Left kidney (tissue), 2 donors: ENCODE measurements around the gene SERINC2. TPM values are rescaled to one million over a fixed set of nuclear protein-coding genes. Genes with fewer than 3 reads are reported as not detected.
"Not testable (repeated sequence)": the region's sequence is repeated elsewhere in the genome, so short reads cannot be mapped to it uniquely, and the experiment has no call there.

Experiments used
- DNase-seq: peaks from one replicate; pipeline ENCODE4 v3.0.0-alpha.2; 2013
- polyA plus RNA-seq: library from polyadenylated mRNA; unstranded; fragments of 120-200 nt; gene quantifications from one replicate; pipeline ENCODE4 v1.2.1, GENCODE V29; 2013; ENCODE audit not compliant: insufficient read length

SERINC2 gene
- polyA plus RNA-seq, 1 donor: 40.9 TPM

- peak; percentile 43 for DNase-seq
These were observed 490 bp downstream of the SERINC2 start for GRCh38 chr1:31413405-31414001.

GRCh38 chr1:31414980-31415370 is 2.0 kb downstream of the SERINC2 start:
- no peak for DNase-seq

GRCh38 chr1:31415658-31416057 is 2.6 kb downstream of the SERINC2 start:
- no peak for DNase-seq

GRCh38 chr1:31416101-31416736 is 3.2 kb downstream of the SERINC2 start:
- no peak for DNase-seq

- no peak for DNase-seq
These were observed 4.1 kb downstream of the SERINC2 start for GRCh38 chr1:31417148-31417547.

GRCh38 chr1:31418626-31419323 is 5.8 kb downstream of the SERINC2 start:
- DNase-seq: no peak

- no peak for DNase-seq
These were observed 7.7 kb downstream of the SERINC2 start for GRCh38 chr1:31420716-31421115.

GRCh38 chr1:31421371-31422040 is 8.5 kb downstream of the SERINC2 start:
- no peak for DNase-seq

- DNase-seq: peak; percentile 60
These were observed 9.7 kb downstream of the SERINC2 start for GRCh38 chr1:31422505-31423319.

- DNase-seq: no peak
These were observed 10.5 kb downstream of the SERINC2 start for GRCh38 chr1:31423418-31423947.

- DNase-seq: no peak
These were observed 11.6 kb downstream of the SERINC2 start for GRCh38 chr1:31424568-31424967.

GRCh38 chr1:31425301-31426081 is 12.5 kb downstream of the SERINC2 start:
- no peak for DNase-seq

- no peak for DNase-seq
These were observed 13.4 kb downstream of the SERINC2 start for GRCh38 chr1:31426249-31426922.

GRCh38 chr1:31427322-31427721 is 14.3 kb downstream of the SERINC2 start:
- no peak for DNase-seq

GRCh38 chr1:31428436-31429221 is 15.6 kb downstream of the SERINC2 start:
- DNase-seq: no peak

- no peak for DNase-seq
These were observed 16.6 kb downstream of the SERINC2 start for GRCh38 chr1:31429583-31429982.

- DNase-seq: not testable (repeated sequence)
These were observed 18.6 kb downstream of the SERINC2 start for GRCh38 chr1:31431351-31432257.
